ENCODE data around the gene EVA1B. TPM values are rescaled to one million over a fixed set of nuclear protein-coding genes. Genes with fewer than 3 reads are reported as not detected.

The EVA1B gene
- polyA plus RNA-seq, 1 donor (not counting 4 experiments of a cell fraction or from before 2014, with no cell fraction given), result 2.4 TPM

DNA sequence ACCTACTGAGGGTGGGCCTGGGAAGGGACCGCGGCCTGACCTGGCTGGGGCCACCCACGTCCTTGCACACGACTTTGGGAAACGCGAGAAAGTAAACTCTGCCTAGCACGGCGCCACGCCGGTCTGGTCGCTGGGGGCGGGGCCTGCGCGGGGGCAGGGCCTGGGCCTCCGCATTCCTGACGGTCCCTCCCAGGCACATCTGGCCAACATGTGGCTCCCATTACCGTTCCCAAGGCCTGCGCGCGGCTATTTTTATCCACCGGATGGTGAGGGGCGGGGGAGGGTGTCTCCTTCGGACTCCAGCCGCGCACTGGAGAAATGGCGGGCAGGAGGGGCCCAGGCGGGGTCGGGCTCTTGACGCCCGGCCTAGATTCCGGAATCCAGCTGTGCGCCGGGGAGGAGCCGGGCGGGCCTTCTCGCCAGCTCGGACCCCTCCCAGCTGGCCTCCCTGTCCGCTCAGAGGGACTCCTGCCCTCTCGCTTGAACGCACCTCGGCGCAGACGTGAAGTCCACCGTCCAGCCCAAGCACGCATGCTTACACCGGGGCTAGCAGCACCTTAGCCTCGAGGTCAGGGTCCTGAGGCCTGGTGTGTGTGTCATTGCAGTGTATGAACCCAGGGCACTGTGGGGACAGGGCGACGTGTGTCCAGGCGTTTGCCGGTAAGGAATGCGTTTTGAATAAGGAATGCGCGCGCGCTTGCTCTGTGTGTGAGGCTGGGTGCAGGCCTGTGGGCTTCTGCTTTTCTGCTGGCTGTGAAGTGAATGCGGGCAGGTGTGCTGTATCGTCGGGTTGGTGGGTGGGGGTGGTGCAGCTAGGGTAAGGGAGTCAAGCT, 2.1 kb downstream of the EVA1B start:
- Histone ChIP-seq H3K4me1 (ENCODE audit: control insufficient read depth, extremely low read depth, insufficient read depth, low read length) (peaks cover 1% of the 10 kb centered on the region), H2AFZ (ENCODE audit: control insufficient read depth, low read length) (no peak overlapping the region), H3K9me1 (ENCODE audit: control insufficient read depth, extremely low read depth, insufficient read depth, low read length) (no peaks in the 10 kb centered on the region), H3K79me2 (ENCODE audit: control insufficient read depth, insufficient read depth, low read length) (no peaks in the 10 kb centered on the region), H4K20me1 (ENCODE audit: control insufficient read depth, extremely low read depth, insufficient read depth, low read length) (no peaks in the 10 kb centered on the region), H3K27me3 (ENCODE audit: control insufficient read depth, extremely low read depth, insufficient read depth, low read length) (no peaks in the 10 kb centered on the region), H3K36me3 (ENCODE audit: control insufficient read depth in 2 of 2, extremely low read depth in 1 of 2, insufficient read depth in 2 of 2, low read length in 2 of 2) (peaks cover 4% of the 10 kb centered on the region in 2 experiments), H3K27ac (ENCODE audit: control insufficient read depth, insufficient read depth, low read length) (no peak overlapping the region), H3K4me3 (ENCODE audit: control insufficient read depth in 2 of 3, extremely low read depth in 1 of 3, insufficient read depth in 2 of 3, low read depth in 1 of 3, low read length in 3 of 3) (no peak overlapping the region), H3K9ac (ENCODE audit: control insufficient read depth, extremely low read depth, insufficient read depth, low read length) (no peak overlapping the region), H3K4me2 (ENCODE audit: control insufficient read depth, extremely low read depth, insufficient read depth, low read depth, low read length) (no peak overlapping the region), H3K9me3 (ENCODE audit: control insufficient read depth, low read depth, low read length) (no peaks in the 10 kb centered on the region)
- FAIRE-seq, result no peak
- TF ChIP-seq, protein P1, sequence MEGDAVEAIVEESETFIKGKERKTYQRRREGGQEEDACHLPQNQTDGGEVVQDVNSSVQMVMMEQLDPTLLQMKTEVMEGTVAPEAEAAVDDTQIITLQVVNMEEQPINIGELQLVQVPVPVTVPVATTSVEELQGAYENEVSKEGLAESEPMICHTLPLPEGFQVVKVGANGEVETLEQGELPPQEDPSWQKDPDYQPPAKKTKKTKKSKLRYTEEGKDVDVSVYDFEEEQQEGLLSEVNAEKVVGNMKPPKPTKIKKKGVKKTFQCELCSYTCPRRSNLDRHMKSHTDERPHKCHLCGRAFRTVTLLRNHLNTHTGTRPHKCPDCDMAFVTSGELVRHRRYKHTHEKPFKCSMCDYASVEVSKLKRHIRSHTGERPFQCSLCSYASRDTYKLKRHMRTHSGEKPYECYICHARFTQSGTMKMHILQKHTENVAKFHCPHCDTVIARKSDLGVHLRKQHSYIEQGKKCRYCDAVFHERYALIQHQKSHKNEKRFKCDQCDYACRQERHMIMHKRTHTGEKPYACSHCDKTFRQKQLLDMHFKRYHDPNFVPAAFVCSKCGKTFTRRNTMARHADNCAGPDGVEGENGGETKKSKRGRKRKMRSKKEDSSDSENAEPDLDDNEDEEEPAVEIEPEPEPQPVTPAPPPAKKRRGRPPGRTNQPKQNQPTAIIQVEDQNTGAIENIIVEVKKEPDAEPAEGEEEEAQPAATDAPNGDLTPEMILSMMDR (optimal IDR thresholded peaks at IDR 0.05 in 1 of 3, IDR thresholded peaks at IDR 0.05 in 1 of 3, conservative IDR thresholded peaks at IDR 0.05 in 1 of 3; ENCODE audit: extremely low read depth in 1 of 3, insufficient read depth in 2 of 3, low read length in 3 of 3), result no peak
- TF ChIP-seq EZH2 (IDR thresholded peaks at IDR 0.05; ENCODE audit: low read length), result no peak
- DNase-seq (ENCODE audit: low read depth, low spot score), result no peak
- dilution Hi-C loops (cut with MboI; ENCODE audit: extremely low pct_ligation_motif_present, low sequenced_read_pairs), result no loop called here

DNA sequence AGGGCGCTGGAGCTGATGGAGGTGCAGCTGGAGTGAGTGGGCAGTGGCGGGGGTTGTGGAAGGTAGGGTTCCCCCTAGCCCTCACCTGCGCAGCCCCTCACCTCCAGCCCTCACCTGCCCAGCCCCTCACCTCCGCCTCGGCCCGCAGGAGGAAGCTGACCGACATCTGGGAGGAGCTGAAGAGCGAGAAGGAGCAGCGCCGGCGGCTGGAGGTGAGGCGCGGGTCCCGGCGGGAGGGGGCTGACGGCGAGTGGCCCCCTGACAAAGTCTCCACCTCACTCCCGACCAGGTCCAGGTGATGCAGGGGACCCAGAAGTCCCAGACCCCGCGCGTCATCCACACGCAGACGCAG, 2.7 kb downstream of the EVA1B start:
- no peaks in the 10 kb centered on the region for H3K4me1 ChIP-seq (ENCODE audit: control insufficient read depth, extremely low read depth, insufficient read depth, low read length)
- H3K27me3 ChIP-seq (ENCODE audit: control insufficient read depth, extremely low read depth, insufficient read depth, low read length), result no peaks in the 10 kb centered on the region
- H3K9me3 ChIP-seq (ENCODE audit: control insufficient read depth, low read depth, low read length), result no peaks in the 10 kb centered on the region
- H3K79me2 ChIP-seq (ENCODE audit: control insufficient read depth, insufficient read depth, low read length), result no peaks in the 10 kb centered on the region
- DNase-seq (ENCODE audit: low read depth, low spot score) (no peak), FAIRE-seq (no peak)
- H3K36me3 ChIP-seq (ENCODE audit: control insufficient read depth in 2 of 2, extremely low read depth in 1 of 2, insufficient read depth in 2 of 2, low read length in 2 of 2), result peaks cover 4% of the 10 kb centered on the region in 2 experiments
- no peak overlapping the region for H2AFZ ChIP-seq (ENCODE audit: control insufficient read depth, low read length)
- H3K4me3 ChIP-seq (ENCODE audit: control insufficient read depth in 2 of 3, extremely low read depth in 1 of 3, insufficient read depth in 2 of 3, low read depth in 1 of 3, low read length in 3 of 3), result no peak overlapping the region
- no peak overlapping the region for H3K9ac ChIP-seq (ENCODE audit: control insufficient read depth, extremely low read depth, insufficient read depth, low read length)
- dilution Hi-C loops (cut with MboI; ENCODE audit: extremely low pct_ligation_motif_present, low sequenced_read_pairs), result no loop called here
- H4K20me1 ChIP-seq (ENCODE audit: control insufficient read depth, extremely low read depth, insufficient read depth, low read length), result no peaks in the 10 kb centered on the region
- H3K9me1 ChIP-seq (ENCODE audit: control insufficient read depth, extremely low read depth, insufficient read depth, low read length), result no peaks in the 10 kb centered on the region
- no peak overlapping the region for H3K4me2 ChIP-seq (ENCODE audit: control insufficient read depth, extremely low read depth, insufficient read depth, low read depth, low read length)
- no peak overlapping the region for H3K27ac ChIP-seq (ENCODE audit: control insufficient read depth, insufficient read depth, low read length)
- TF ChIP-seq, protein P1 (optimal IDR thresholded peaks at IDR 0.05 in 1 of 3, IDR thresholded peaks at IDR 0.05 in 1 of 3, conservative IDR thresholded peaks at IDR 0.05 in 1 of 3; ENCODE audit: extremely low read depth in 1 of 3, insufficient read depth in 2 of 3, low read length in 3 of 3), result no peak
- TF ChIP-seq EZH2 (IDR thresholded peaks at IDR 0.05; ENCODE audit: low read length), result no peak
